ENCODE results near the gene TMEM240. TPM values are rescaled to one million over a fixed set of nuclear protein-coding genes. Genes with fewer than 3 reads are reported as not detected.
A peak's percentile ranks its signal among the peaks of the same experiment; 100 is the strongest.
"Not testable (repeated sequence)": the region's sequence is repeated elsewhere in the genome, so short reads cannot be mapped to it uniquely, and the experiment has no call there.

TMEM240 gene
- total and polyA plus RNA-seq, 10 of the 15 experiments (the other 5 are each of a cell fraction or from before 2014, with no cell fraction given) = 0.17 to 0.49 TPM; not detected in 8

DNA sequence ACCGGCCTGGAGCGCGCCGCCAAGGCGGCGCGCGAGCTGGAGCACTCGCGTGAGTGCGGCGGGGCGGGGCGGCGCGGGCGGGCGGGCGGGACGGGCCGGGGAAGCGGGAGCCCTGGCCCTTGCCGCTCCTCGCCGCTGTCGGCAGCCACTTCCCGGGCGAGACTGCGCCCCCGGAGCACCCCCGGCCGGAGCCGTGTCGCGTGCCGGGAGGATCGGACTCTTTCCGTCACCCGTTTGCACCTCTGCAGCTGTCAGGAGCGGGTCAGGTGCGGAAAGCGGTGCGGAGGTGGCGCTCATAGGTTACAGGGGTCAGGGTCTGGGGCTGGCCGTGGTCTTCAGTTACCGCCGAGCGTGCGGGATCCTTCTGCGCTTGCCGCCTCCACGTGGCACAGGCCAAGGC is 28.0 kb downstream of the TMEM240 start:
- H3K27me3 ChIP-seq (replicated peaks in 1 of 2; ENCODE audit: control insufficient read depth in 2 of 2, insufficient read depth in 2 of 2, low read length in 1 of 2); CTCF ChIA-PET; H3K36me3 ChIP-seq (ENCODE audit: control insufficient read depth in 2 of 2, insufficient read depth in 2 of 2, low read length in 1 of 2); BruUV-seq (replicated peaks); H3K9ac ChIP-seq (ENCODE audit: control insufficient read depth, insufficient read depth, low read length); POLR2A ChIA-PET; H3K27ac ChIP-seq (ENCODE audit: control insufficient read depth, insufficient read depth); H3K9me3 ChIP-seq (replicated peaks; ENCODE audit: control insufficient read depth, insufficient read depth, low read length); H4K20me1 ChIP-seq (ENCODE audit: control insufficient read depth, insufficient read depth); DNase-seq (ENCODE audit: low read depth, low spot score); RAD21 ChIA-PET (ENCODE audit: unreplicated experiment); H3K4me2 ChIP-seq (ENCODE audit: control insufficient read depth, insufficient read depth); intact Hi-C loops (cut with micrococcal nuclease; ENCODE audit: unreplicated experiment); in situ Hi-C loops (cut with MboI); FAIRE-seq; H2AFZ ChIP-seq (ENCODE audit: control insufficient read depth, low read depth, low read length); H3K4me1 ChIP-seq (ENCODE audit: control insufficient read depth, insufficient read depth, low read length); SMC1A ChIA-PET (ENCODE audit: uncharacterized antibody, unreplicated experiment): not testable (repeated sequence)
- ATAC-seq = peak; percentile 21
- H3K79me2 ChIP-seq (ENCODE audit: control insufficient read depth, insufficient read depth, low read length) = peaks cover 19% of the 10 kb centered on the region
- H3K4me3 ChIP-seq = peak overlapping the region; percentile 65; the same call in 1 of the 2 replicates
- under 1% methylated on average over 25 of the region's 52 CpGs for WGBS (ENCODE audit: insufficient coverage, insufficient replicate concordance, low lambda C conversion rate, missing lambda C conversion rate)
- peak in 1 of 2 experiments; percentile 50; a peak in 2 of 4 replicates for TF ChIP-seq BHLHE40 (IDR thresholded peaks at IDR 0.05; ENCODE audit: borderline replicate concordance in 1 of 2, low read depth in 2 of 2, low read length in 1 of 2)

DNA sequence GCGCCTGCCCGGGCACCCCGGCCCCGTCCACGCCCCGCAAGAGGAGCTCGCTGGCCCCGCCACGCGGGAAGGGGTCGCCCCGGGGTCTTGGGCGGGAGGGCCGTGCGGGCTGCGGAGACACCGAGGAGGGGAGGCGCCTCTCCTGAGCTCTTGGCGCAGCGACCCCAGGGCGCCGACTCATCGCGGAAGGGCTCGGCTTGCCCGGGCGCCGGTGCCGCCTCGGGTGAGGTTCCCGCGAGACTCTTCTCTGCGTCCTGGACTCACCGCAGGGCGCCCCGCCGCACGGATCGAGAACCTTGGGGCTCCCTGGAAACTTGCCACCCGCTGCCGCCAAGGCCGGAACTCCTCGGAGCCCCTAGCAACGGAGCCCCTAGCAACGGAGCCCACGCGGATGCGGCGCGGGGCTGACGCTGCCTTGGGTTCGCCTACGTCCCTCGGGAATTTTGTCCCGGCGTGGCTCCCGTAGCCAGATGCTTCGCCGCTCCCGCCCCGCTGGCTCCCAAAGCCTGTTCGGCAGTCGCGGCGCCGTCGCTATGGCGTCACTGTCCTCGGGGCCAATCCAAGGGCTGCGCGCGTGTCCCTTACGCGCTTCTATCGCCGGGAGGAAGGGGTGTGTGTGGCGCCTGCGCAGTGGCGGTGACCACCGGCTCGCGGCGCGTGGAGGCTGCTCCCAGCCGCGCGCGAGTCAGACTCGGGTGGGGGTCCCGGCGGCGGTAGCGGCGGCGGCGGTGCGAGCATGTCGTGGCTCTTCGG is 28.7 kb downstream of the TMEM240 start, which contains the start of gene ATAD3A:
Gene ATAD3A (plus strand): TSS at position 630 of the 753 bp plus-strand sequence. CDS start 107 bp downstream, at position 737.
- Histone ChIP-seq H3K9me3 (replicated peaks; ENCODE audit: control insufficient read depth, insufficient read depth, low read length) (no peaks in the 10 kb centered on the region), H3K9ac (ENCODE audit: control insufficient read depth, insufficient read depth, low read length) (peak within 1 kb of the TSS; percentile 94), H3K4me3 (peak within 1 kb of the TSS; percentile 76), H3K4me1 (ENCODE audit: control insufficient read depth, insufficient read depth, low read length) (no peaks in the 10 kb centered on the region), H4K20me1 (ENCODE audit: control insufficient read depth, insufficient read depth) (no peaks in the 10 kb centered on the region), H3K79me2 (ENCODE audit: control insufficient read depth, insufficient read depth, low read length) (peaks cover 19% of the 10 kb centered on the region), H2AFZ (ENCODE audit: control insufficient read depth, low read depth, low read length) (peak within 1 kb of the TSS; percentile 96), H3K4me2 (ENCODE audit: control insufficient read depth, insufficient read depth) (peak within 1 kb of the TSS; percentile 45), H3K36me3 (ENCODE audit: control insufficient read depth in 2 of 2, insufficient read depth in 2 of 2, low read length in 1 of 2) (no peaks in the 10 kb centered on the region; a peak in 1 of 4 replicates), H3K27me3 (replicated peaks in 1 of 2; ENCODE audit: control insufficient read depth in 2 of 2, insufficient read depth in 2 of 2, low read length in 1 of 2) (no peaks in the 10 kb centered on the region), H3K27ac (ENCODE audit: control insufficient read depth, insufficient read depth) (peak within 1 kb of the TSS; percentile 95)
- in situ Hi-C loops (cut with MboI) (no loop called here), intact Hi-C loops (cut with micrococcal nuclease; ENCODE audit: unreplicated experiment) (no loop called here)
- peak; percentile 94 for ATAC-seq
- ChIA-PET SMC1A (ENCODE audit: uncharacterized antibody, unreplicated experiment) (no interaction called here), RAD21 (ENCODE audit: unreplicated experiment) (no interaction called here), CTCF (no interaction called here), POLR2A (interaction anchor here (0.6 kb wide), 1 partner anchor 394 kb away, joined by 3 read pairs; no protein-coding TSS in a partner anchor)
- peak; percentile 84 for DNase-seq (ENCODE audit: low read depth, low spot score)
- FAIRE-seq = peak; percentile 85
- under 1% methylated on average over 95 of the region's 99 CpGs for WGBS (ENCODE audit: insufficient coverage, insufficient replicate concordance, low lambda C conversion rate, missing lambda C conversion rate)
- BruUV-seq (replicated peaks) = no TSS peak
- TF ChIP-seq KAT2A (conservative IDR thresholded peaks at IDR 0.05; ENCODE audit: control insufficient read depth, low read depth, low read length) (no peak), EZH2 (IDR thresholded peaks at IDR 0.05; ENCODE audit: borderline replicate concordance, control insufficient read depth, low read depth, low read length) (no peak), TCF12 (IDR thresholded peaks at IDR 0.05; ENCODE audit: low read depth, low read length) (peak; percentile 51; the same call in 1 of the 2 replicates), STAT1 (conservative IDR thresholded peaks at IDR 0.05) (0 out of 2 replicates have a peak, but pooled peaks have one; percentile 43), NRF1 (conservative IDR thresholded peaks at IDR 0.05; ENCODE audit: low read depth, low read length) (peak; percentile 82), DPF2 (IDR thresholded peaks at IDR 0.05) (0 out of 2 replicates have a peak, but pooled peaks have one; percentile 84)
- TF ChIP-seq, protein P1, sequence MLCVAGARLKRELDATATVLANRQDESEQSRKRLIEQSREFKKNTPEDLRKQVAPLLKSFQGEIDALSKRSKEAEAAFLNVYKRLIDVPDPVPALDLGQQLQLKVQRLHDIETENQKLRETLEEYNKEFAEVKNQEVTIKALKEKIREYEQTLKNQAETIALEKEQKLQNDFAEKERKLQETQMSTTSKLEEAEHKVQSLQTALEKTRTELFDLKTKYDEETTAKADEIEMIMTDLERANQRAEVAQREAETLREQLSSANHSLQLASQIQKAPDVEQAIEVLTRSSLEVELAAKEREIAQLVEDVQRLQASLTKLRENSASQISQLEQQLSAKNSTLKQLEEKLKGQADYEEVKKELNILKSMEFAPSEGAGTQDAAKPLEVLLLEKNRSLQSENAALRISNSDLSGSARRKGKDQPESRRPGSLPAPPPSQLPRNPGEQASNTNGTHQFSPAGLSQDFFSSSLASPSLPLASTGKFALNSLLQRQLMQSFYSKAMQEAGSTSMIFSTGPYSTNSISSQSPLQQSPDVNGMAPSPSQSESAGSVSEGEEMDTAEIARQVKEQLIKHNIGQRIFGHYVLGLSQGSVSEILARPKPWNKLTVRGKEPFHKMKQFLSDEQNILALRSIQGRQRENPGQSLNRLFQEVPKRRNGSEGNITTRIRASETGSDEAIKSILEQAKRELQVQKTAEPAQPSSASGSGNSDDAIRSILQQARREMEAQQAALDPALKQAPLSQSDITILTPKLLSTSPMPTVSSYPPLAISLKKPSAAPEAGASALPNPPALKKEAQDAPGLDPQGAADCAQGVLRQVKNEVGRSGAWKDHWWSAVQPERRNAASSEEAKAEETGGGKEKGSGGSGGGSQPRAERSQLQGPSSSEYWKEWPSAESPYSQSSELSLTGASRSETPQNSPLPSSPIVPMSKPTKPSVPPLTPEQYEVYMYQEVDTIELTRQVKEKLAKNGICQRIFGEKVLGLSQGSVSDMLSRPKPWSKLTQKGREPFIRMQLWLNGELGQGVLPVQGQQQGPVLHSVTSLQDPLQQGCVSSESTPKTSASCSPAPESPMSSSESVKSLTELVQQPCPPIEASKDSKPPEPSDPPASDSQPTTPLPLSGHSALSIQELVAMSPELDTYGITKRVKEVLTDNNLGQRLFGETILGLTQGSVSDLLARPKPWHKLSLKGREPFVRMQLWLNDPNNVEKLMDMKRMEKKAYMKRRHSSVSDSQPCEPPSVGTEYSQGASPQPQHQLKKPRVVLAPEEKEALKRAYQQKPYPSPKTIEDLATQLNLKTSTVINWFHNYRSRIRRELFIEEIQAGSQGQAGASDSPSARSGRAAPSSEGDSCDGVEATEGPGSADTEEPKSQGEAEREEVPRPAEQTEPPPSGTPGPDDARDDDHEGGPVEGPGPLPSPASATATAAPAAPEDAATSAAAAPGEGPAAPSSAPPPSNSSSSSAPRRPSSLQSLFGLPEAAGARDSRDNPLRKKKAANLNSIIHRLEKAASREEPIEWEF (IDR thresholded peaks at IDR 0.05; ENCODE audit: insufficient replicate concordance, low read depth, low read length) = no peak
- TF ChIP-seq, protein P2, sequence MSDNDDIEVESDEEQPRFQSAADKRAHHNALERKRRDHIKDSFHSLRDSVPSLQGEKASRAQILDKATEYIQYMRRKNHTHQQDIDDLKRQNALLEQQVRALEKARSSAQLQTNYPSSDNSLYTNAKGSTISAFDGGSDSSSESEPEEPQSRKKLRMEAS (IDR thresholded peaks at IDR 0.05; ENCODE audit: low read depth, low read length) = peak; percentile 70; the same call in 1 of the 2 replicates

Measured in GM12878 (cell line).